ENCODE data around the gene EDNRA.

Gene EDNRA

DNA sequence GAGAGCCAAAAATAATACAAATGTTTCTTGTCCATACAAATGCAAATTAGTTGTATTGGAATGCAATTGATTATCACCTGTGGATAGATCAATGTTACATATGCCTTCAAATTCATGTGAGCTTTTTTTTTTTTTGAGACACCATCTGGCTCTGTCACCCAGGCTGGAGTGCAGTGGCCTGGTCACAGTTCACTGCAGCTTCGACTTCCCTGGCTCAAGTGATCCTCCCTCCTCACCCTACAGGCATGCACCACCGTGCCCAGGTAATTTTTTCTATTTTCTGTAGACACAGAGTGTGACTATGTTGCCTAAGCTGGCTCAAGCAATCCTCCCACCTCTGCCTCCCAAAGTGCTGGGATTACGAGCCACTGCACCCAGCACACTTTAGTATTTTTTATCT lies 97.7 kb downstream of the EDNRA start:
- H3K4me1 ChIP-seq (ENCODE audit: insufficient read depth, low read length) = no peaks in the 10 kb centered on the region
- no peaks in the 10 kb centered on the region for H3K36me3 ChIP-seq (ENCODE audit: insufficient read depth, low read length)
- no peak overlapping the region for H3K9ac ChIP-seq (ENCODE audit: low read depth, low read length)
- no peaks in the 10 kb centered on the region; the same call in 1 of the 2 replicates for H3K9me3 ChIP-seq (ENCODE audit: control insufficient read depth, insufficient read depth, low read length)

GRCh38 chr4:147580396-147580795 lies 99.5 kb downstream of the EDNRA start:
- Histone ChIP-seq H3K9me3 (ENCODE audit: control insufficient read depth, insufficient read depth, low read length) (no peaks in the 10 kb centered on the region; the same call in 1 of the 2 replicates), H3K4me1 (ENCODE audit: insufficient read depth, low read length) (no peaks in the 10 kb centered on the region), H3K9ac (ENCODE audit: low read depth, low read length) (no peak overlapping the region), H3K36me3 (ENCODE audit: insufficient read depth, low read length) (no peaks in the 10 kb centered on the region)

- no peaks in the 10 kb centered on the region for H3K4me1 ChIP-seq (ENCODE audit: insufficient read depth, low read length)
- no peaks in the 10 kb centered on the region; the same call in 1 of the 2 replicates for H3K9me3 ChIP-seq (ENCODE audit: control insufficient read depth, insufficient read depth, low read length)
- H3K9ac ChIP-seq (ENCODE audit: low read depth, low read length) = no peak overlapping the region
- H3K36me3 ChIP-seq (ENCODE audit: insufficient read depth, low read length) = no peaks in the 10 kb centered on the region
These were observed 100.9 kb downstream of the EDNRA start for GRCh38 chr4:147581606-147582350.

DNA sequence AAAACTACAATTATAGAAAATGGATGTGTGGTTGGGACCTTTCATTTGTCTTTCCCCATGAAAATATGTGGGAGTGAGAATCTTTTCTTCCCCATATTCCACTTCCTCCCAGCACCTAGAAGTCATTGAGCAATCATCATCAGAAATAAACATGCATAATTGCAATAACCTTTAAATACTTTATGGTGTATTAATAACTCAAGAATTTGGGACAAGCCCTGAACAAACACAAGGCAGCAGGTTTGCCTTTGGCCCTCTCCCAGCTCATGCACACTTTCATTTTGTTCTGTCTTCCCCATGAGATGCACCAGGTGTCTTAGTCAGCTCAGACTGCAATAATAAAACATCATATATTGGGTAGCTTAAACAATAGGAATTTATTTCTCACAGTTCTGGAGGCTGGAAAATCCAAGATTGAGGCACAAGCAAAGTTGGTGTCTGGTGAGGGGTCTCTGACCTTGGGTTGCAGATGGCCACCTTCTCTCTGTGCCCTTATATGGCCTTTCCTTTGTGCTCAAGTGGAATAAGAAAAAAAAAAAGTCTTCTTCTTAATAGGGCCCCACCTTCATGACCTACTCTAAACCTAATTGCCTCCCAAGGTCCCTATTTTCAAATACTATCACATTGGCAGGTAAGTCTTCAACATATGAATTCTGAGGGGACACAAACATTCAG lies 101.6 kb downstream of the EDNRA start:
- no peaks in the 10 kb centered on the region; the same call in 1 of the 2 replicates for H3K9me3 ChIP-seq (ENCODE audit: control insufficient read depth, insufficient read depth, low read length)
- H3K9ac ChIP-seq (ENCODE audit: low read depth, low read length) = no peak overlapping the region
- no peaks in the 10 kb centered on the region for H3K36me3 ChIP-seq (ENCODE audit: insufficient read depth, low read length)

GRCh38 chr4:147583876-147584275 lies 103.0 kb downstream of the EDNRA start:
- no peaks in the 10 kb centered on the region; the same call in 1 of the 2 replicates for H3K9me3 ChIP-seq (ENCODE audit: control insufficient read depth, insufficient read depth, low read length)
- no peaks in the 10 kb centered on the region for H3K4me1 ChIP-seq (ENCODE audit: insufficient read depth, low read length)
- H3K9ac ChIP-seq (ENCODE audit: low read depth, low read length) = no peak overlapping the region
- no peaks in the 10 kb centered on the region for H3K36me3 ChIP-seq (ENCODE audit: insufficient read depth, low read length)

More for the DNA sequence above, 101.6 kb downstream of the EDNRA start:
- H3K4me1 ChIP-seq (ENCODE audit: insufficient read depth, low read length) = no peaks in the 10 kb centered on the region

DNA sequence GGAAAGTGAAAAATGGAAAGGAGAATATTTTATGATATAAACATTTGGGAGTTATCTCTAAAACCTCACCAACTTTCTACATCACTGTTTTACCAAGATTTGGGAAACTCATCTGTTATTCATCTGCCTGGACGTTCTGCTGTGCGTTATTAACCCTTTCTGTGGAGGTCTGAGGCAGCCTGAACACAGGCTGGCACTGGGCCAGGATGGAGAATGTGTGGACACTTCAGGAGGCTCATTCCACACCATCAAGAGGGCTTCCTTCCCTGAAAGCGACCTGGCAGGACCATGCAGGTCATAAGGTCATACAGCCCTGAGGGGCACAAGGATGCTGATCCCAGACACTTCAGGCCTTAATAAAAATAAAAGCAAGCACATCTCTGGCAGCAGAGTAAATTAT lies 105.1 kb downstream of the EDNRA start:
- Histone ChIP-seq H3K9ac (ENCODE audit: low read depth, low read length) (no peak overlapping the region), H3K9me3 (ENCODE audit: control insufficient read depth, insufficient read depth, low read length) (no peaks in the 10 kb centered on the region; the same call in 1 of the 2 replicates), H3K4me1 (ENCODE audit: insufficient read depth, low read length) (no peaks in the 10 kb centered on the region), H3K36me3 (ENCODE audit: insufficient read depth, low read length) (no peaks in the 10 kb centered on the region)

- no peaks in the 10 kb centered on the region; the same call in 1 of the 2 replicates for H3K9me3 ChIP-seq (ENCODE audit: control insufficient read depth, insufficient read depth, low read length)
- no peaks in the 10 kb centered on the region for H3K36me3 ChIP-seq (ENCODE audit: insufficient read depth, low read length)
- no peaks in the 10 kb centered on the region for H3K4me1 ChIP-seq (ENCODE audit: insufficient read depth, low read length)
- H3K9ac ChIP-seq (ENCODE audit: low read depth, low read length) = no peak overlapping the region
These were observed 105.7 kb downstream of the EDNRA start for GRCh38 chr4:147586637-147587036.

GRCh38 chr4:147587041-147587440 lies 106.1 kb downstream of the EDNRA start:
- Histone ChIP-seq H3K36me3 (ENCODE audit: insufficient read depth, low read length) (no peaks in the 10 kb centered on the region), H3K9me3 (ENCODE audit: control insufficient read depth, insufficient read depth, low read length) (no peaks in the 10 kb centered on the region; the same call in 1 of the 2 replicates), H3K4me1 (ENCODE audit: insufficient read depth, low read length) (no peaks in the 10 kb centered on the region), H3K9ac (ENCODE audit: low read depth, low read length) (no peak overlapping the region)

- Histone ChIP-seq H3K9me3 (ENCODE audit: control insufficient read depth, insufficient read depth, low read length) (no peaks in the 10 kb centered on the region; the same call in 1 of the 2 replicates), H3K9ac (ENCODE audit: low read depth, low read length) (no peak overlapping the region), H3K36me3 (ENCODE audit: insufficient read depth, low read length) (no peaks in the 10 kb centered on the region), H3K4me1 (ENCODE audit: insufficient read depth, low read length) (no peaks in the 10 kb centered on the region)
These were observed 108.7 kb downstream of the EDNRA start for GRCh38 chr4:147589586-147589985.

GRCh38 chr4:147590249-147590920 lies 109.5 kb downstream of the EDNRA start:
- Histone ChIP-seq H3K4me1 (ENCODE audit: insufficient read depth, low read length) (no peaks in the 10 kb centered on the region), H3K36me3 (ENCODE audit: insufficient read depth, low read length) (no peaks in the 10 kb centered on the region), H3K9me3 (ENCODE audit: control insufficient read depth, insufficient read depth, low read length) (no peaks in the 10 kb centered on the region; the same call in 1 of the 2 replicates), H3K9ac (ENCODE audit: low read depth, low read length) (no peak overlapping the region)

DNA sequence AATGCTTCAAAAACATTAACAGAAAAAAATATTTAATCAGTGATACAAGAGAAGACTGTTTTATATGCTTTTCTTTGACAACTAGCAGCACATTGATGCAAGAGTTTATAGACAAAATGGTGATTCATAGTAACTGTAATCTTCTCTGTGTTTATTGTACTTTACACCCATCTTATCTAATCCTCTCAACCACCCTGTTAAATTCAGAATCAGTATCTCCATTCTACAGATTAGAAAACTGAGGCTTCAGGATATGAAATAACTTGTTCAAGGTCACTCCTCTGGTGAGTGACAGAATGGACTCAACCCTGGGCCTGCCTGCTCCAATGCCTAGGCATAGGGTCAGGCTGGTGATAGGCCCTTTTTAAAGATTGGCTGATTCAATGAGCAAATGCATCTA lies 110.2 kb downstream of the EDNRA start:
- Histone ChIP-seq H3K9me3 (ENCODE audit: control insufficient read depth, insufficient read depth, low read length) (no peaks in the 10 kb centered on the region), H3K4me1 (ENCODE audit: insufficient read depth, low read length) (no peaks in the 10 kb centered on the region), H3K9ac (ENCODE audit: low read depth, low read length) (no peak overlapping the region), H3K36me3 (ENCODE audit: insufficient read depth, low read length) (no peaks in the 10 kb centered on the region)

GRCh38 chr4:147594107-147594506 lies 113.2 kb downstream of the EDNRA start:
- Histone ChIP-seq H3K9me3 (ENCODE audit: control insufficient read depth, insufficient read depth, low read length) (no peaks in the 10 kb centered on the region), H3K9ac (ENCODE audit: low read depth, low read length) (no peak overlapping the region), H3K4me1 (ENCODE audit: insufficient read depth, low read length) (no peaks in the 10 kb centered on the region), H3K36me3 (ENCODE audit: insufficient read depth, low read length) (no peaks in the 10 kb centered on the region)

All from ES-I3 (cell line).